HG02840 (cell line): Measurements from ENCODE around the gene DLST.

Experiments
- ATAC-seq: cut with Tn5 transposase; IDR thresholded peaks from one replicate; pipeline ENCODE4 v1.9.1; 2021; ENCODE audit warnings: mild to moderate bottlenecking, moderate library complexity, moderate number of reproducible peaks; ENCODE audit not compliant: unreplicated experiment, low FRiP score

DLST gene

DNA sequence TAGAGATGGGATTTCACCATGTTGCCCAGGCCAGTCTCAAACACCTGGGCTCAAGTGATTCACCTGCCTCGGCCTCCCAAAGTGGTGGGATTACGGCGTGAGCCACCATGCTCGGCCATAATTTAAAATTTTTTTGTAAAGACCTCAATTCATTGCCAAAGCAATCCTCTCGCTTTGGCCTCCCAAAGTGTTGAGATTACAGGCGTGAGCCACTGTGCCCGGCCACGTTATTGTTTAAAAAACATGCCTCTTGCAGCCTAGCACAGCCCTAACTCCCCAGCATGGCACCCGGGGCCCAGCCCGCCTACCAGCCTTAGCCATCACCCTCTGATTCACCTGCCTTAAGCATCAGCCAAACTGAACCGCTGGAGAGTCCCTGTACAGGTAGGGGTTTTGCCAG, 54.4 kb downstream of the DLST start:
- ATAC-seq, result no peak

DNA sequence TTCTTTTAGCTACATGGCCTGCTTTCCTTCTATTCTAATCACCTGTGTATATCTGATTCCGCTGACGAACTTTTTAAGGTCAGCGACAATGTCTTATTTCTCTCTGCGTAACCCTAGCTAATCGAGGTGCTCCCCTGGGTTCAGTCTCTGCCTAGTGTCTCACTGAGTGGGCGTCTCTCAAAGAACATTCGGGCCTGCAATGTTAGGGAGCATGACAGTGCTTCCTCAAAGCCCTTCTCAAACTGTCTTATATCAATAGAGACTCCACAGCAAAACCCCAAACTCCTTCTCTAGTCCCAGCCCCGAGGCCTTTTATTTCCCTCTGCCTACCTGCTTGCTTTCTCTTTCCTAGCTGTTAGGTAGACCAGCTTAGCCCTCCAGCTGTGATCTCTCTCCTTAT, 55.0 kb downstream of the DLST start:
- ATAC-seq, result no peak

DNA sequence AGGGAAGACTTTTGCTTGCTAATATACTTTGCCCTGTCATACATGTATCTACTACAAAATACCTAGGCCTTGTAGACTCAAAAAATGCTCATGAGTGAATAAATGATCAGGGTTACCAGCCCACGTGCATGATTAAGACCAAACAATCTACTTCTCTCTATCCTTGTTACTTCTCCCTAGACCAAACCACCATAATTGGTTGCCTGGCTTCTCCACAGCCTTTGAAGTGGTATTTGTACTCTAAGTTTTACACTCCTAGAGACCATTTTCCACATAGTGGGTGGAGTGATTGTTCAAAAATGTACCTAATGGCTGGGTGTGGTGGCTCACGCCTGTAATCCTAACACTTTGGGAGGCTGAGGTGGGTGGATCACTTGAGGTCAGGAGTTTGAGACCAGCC, 55.5 kb downstream of the DLST start:
- no peak for ATAC-seq

DNA sequence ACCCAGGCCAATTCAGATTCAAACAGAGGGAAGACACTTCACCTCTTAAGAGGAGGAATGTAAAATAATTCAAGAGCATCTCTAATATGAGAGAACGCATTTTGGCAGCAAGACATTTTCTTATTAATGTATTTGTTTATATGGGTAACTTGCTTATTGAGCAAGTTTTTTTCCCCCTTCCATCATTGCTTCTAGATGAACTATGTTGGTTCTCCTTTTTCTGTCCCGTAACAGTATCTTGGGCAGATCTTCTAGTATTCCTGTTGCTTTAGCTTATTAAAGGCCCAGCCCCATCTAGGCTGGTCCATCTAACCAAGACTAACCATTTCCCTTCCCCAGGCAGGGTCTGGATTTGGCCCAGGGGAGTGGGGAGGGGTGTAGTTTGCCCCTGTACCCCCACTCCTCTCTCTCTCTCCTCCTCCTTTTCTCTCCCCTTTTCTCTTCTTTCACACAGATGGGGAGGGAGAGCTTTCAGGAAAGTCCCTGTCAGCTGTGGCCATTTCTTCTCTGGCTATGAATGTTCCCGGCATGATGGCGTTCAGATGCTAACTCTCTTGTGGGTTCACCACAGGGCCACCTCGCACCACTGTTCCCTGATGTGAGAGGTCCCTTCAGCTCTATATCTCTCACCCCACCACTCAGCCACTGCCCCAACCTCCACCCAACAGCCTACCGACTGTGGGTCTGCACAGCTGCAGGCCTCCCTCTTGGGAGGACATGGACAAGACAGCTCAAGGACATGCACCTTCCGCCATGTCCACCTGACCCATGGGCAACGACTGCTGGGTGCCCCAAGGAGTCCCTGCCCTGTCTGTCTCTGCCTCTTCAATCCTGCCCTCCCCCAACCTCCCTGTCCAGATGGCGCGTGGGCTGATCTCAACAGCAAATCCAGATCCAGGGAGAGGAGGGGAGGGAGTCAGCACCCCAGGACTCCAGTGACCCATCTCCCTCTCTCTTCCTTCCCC, 57.1 kb downstream of the DLST start:
- ATAC-seq, result no peak

DNA sequence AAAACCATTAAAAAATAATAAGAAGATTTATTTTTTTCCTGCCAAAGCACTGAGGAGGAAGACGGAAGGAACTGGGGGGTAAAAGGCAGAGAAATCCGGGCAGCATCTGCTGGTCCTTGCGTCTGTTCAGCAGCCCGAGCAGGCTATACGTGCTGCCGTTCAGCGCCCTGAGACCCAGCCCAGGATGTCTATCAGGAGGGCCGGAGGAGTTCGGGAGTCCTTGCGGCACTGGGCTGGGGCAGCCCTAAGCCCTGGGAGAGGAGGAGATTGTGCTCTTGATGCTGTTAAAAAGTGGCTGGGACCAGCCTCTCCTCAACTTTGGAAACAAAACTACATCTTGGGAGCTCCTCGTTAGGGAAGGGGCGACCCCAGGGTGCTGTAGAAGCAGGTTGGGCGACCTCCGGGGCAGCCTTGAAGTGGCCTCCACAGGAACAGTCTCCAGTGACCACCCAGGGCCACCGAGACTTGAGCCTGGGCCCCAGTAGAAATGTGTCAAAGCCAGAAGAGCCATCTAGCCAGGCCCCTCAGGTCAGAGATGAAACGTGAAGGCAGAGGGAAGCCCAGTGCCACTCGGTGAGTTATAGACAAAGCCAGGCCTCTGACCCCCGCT, 59.3 kb downstream of the DLST start:
- no peak for ATAC-seq

DNA sequence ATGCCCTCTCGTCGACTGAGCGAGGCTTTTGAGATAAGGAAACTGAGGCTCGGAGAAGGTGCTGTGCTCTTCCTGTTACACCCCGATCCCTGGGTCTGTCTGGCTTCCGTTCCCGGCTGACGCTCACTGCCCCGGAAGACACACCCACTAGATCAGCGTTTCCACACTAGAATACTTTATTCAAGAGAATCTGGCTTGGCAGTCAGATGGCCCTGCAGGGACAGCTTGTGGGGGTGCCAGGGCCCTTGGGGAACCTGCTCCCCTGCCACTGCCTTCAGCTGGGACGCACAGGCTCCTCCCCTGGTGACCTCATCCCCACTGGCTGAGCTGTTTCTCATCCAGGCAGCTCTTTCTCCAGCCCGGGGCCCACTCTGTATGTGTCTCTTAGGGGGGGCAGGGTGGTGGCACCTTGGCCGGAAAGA, 60.0 kb downstream of the DLST start:
- no peak for ATAC-seq

DNA sequence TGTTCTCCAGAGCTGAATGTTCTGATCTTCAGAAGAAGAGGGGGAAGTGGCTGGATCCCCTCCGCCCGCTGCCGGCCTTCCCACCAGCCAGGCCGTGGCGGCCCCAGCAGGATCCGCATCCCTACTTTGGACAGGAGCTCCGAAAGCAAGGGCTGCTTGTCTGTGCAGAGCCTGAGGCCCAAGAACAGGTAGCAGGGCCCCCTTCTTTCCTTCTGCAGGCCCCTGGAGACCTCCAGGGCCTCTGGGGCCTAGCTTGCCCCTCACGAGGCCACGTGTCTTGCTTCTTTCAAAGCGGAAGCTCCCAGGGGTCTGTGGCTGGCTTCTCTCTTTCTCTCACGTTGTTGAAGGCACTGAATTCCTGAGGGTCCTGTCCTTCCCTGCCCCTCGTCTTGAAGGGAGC, 60.5 kb downstream of the DLST start:
- ATAC-seq, result no peak

DNA sequence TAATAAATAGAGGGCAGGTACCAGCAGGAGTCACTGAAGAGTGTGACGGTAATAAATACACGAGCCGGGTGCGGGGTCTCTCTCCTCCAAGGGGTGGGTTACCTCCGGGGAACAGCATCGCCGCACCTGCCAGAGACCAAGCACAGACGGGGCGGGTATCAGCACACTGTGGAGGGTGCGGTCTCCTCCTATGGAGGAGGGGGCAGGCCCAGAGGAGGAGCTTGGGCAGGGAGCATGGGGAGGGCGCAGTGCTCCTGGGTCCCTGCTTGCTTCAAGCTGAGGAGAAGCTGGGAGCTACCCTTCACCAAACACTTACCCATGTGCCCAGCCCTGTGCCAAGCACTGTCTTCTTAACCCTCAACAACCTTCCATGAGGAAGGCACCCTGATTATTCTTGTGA, 60.9 kb downstream of the DLST start:
- ATAC-seq, result no peak

DNA sequence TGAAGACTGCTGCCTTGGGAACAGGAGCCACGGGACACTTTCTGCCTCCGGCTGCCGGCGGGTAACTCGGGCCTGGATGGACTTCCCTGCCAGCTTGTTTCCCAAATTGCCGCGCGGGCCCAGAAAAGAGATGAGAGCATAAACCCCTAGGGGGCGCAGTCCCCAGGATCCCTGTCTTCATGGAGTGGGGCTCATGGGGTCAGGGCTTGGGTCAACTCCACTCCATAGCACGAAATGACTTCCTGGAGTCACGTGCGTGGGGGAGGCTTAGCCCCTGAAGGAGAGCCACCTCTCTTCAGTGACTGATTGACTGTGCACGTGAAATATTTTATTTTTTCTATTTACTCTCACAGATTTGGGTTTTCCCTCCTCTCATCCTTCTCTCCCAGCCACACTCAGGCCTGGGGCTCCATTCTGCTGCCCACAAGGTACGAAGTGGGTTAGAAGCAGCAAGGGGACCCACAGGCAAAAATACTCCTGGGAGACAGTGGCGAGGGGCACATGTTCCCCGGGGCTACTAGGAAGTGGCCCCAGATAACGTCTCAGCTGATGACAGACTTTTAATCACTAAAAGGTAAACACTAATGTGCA, 63.6 kb downstream of the DLST start:
- no peak for ATAC-seq

DNA sequence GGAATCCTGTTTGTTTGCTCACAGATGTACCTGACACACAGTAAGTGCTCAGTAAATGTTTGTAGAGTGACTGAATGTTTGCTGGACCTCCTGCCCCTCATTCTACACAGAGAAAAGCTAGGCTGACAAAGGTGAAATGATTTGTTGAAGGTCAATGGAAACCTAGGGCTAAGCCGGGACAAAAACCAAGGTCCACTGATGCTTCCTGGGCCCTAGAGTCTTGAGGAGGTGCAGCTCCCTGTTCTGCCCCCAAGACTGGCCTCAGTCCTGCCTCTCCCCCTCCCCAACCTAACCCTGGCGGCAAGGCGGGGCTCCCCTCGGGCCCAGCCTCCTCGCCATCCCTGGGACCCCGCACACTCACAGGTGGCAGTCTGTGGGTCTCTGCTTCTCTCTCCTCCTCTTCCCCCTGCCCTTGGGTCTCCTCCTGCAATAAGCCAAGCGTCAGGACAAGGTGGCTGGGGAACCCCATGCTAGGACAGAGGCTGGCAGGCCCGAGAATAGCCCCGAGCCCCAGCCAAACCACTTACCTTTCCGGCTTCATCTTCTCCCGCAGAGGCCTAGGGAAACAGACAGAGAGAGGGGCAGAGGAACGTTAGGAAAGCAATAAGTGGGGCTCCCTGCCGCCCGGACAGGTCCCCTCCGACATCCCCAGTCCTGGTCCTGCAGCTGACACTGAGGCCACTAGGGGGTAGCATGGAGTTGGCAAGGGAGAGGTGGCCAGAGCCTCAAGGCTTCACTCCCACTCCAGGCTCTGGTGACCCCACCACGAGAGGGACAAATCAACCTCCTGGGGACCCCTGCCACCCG, 64.3 kb downstream of the DLST start:
- no peak for ATAC-seq

DNA sequence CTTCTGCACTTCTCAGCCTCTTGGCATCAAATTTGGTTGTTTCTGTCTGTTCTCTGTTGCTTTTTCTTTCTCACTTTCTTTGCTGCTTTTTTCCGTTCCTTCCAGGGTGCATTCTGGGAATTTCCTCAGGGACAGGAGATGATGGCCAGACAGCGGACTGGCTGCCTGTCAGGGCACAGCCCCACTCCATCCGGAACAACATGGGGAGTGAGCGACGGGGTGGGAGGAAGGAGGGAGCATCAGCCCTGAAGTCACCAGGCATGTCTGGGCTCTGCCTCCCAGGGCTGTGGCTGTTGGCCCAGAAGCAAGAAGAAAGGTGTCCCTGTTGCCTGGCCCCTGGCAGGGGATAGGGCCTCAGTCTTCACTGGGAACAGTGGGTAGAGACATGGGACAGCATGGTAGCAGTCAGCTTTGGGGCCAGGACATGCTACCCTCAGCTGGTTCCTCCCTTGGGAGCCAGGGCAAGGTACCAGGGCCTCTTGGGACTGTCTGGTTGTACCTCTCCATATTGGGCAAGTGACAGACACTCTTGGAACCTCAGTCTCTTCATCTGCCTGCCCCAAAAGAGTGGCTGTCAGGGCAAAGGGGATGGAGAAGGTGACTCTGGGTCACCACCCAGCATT, 65.1 kb downstream of the DLST start:
- no peak for ATAC-seq

DNA sequence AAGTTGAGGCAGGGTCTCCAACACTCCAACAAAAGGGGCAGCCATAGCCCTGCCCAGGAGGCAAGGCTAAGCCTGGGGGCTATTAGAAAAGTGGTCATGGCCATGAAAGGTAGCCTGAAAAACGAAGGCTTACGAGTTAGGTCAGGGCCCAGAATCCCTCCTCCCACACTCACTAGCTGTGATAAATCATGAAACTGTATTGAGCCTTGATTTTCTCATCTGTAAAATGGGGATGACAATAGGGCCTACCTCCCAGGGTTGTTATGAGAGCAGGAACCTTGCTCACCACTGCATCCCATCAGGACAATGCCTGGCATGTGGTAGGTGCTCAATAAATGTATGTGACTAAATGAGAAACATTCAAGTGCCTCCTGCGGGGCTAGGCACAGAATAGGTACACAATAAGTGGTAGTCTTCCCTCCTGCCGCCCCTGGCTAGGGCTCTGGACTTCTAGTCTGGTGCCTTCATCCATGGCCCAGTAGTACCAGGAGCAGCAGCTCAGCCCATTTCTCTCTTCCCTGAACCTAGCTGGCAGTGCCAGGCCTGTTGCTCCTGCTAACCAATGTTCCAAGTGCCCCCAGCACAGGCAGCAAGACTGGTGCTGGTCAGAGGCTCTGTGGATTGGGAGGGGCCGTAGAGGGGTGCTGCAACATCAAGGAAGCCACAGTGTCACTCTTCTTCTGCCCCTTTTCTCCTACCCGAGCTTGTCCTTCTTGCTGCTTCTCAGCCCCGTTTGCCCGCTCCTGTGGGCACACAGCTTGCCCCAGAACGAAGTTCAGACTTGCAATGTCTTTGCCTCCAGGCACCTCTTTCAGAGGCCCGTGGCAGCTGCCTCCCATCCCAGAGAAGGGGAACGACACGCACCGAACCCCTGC, 65.9 kb downstream of the DLST start:
- ATAC-seq, result no peak

DNA sequence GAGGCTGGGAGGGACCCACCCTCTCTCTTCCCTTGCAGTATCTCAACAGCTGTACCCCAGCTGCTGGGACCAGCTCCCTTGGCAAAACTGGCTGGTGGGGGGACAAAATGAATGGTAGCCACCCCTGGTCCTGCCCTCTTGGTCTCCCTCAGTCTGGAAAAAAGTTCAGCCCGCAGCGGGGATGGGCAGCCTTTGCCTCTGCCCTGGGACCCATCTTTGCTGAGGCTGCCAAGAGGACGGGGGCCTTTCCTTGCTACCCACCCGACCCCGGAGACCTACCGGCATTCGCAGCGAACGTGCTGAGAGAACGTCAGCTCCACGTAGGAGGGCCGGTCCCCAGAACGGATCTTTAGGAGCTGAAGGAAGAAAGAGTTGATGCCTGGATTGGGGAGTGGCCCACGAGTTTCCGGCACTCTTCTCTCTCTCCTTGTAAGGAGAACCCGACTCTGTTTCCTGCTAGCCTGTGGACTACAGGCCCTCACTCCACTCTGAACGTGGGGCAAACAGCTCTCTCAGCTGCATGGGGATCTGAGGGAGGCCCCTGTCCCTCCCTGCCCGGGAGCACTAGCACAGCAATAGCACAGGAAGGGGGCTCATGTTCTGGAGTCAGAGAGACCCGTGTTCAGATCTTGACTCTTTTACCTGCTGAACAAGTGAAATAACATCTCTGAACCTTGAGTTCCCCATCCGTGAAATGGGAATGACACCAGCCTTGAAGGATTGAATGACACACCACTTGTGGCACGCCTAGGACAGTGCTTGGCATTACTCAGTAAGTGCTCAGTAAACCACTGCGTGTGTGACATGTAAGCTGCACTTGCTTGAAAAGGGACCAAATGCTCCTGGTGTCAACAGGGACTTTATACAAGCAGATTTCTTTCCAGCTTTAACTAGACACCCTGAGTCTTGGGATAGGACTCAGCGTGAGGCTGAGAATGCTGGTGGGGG, 66.8 kb downstream of the DLST start:
- ATAC-seq, result no peak

DNA sequence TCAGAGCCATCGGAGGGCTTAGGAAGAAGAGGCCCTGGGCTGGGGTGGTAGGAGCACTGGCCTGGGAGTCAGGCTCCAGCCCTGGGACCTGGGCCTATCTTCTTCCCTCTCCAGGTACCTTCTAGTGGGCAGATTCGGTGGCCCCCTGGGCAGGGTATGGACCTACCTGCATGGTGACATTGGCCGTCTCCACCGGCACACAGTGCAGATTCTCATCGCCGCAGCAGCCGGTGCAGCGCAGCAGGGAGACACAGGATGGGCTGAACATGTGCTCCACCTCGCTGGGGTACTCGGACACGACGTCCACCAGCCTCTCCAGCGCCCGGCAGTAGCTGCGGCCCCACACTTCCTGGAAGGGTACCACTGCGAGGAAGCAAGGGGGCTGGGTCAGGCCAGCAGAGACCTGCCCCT, 67.5 kb downstream of the DLST start:
- no peak for ATAC-seq

DNA sequence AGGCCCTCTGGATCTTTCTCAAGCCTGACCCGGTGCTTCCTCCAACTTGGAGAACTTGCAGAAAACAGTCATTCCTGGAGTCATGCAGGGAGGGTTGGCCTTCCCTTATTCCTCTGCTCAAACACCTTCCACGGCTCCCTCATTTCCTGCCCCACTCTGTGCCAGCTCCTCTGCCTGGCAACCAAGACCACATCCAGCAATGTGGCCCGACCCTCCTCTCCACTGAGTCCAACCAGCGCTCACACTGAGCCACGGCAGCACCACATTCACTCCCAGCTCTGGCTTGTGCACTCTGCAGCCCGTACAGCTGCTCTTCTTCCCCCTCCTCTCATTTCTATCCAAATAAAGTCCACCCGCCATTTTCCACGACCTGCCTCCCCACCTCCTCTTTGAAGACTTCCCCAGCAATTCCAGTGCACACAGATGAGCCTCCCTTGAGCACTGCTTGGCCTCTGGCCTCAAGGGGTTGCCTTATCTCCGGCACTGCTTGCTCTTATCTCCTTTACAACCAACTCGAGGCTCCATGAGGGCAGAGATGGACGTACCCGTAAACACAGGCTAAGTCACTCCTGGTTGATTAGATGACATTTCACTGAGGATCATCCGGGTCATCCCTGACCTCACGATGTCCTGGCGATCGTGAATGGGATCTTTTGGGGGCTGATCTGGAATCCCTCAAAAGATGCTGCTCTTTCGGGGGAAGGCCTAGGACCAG, 68.3 kb downstream of the DLST start:
- ATAC-seq, result no peak

DNA sequence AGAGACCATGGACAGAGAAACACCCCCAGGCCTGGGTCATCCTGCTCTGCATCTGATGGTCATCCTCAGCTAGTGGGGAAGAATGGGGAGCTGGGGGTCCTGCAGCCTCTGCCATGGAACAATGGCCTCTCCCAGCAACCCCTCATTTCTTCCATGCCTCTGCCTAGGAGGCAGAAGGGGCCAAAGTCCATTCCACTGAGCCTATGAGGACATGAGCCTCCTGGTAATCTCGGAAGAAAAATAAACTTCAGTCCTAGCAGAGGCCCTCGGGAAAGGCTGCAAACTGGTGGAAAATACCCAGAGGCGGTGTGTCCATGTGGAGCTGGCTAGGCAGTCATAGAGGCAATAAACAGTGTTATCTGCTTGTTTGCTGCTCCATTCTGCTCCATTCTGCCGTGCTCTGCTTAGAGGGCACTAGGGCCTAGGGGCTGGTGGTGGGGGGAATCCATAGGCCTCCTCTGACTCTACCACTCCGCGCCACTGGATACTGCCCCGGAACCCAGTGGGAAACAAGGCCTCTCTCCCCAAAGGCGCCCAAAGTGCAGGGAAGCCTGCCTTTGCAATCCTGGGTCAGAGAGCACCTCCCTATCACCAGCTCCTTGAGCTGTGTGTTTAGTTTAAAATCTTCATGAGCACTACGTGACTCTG, 69.2 kb downstream of the DLST start:
- ATAC-seq, result no peak
